Endothelial cell (in vitro differentiated cells): ENCODE results near the gene ANO6. TPM values are rescaled to one million over a fixed set of nuclear protein-coding genes. Genes with fewer than 3 reads are reported as not detected.
"Not testable (repeated sequence)": the region's sequence is repeated elsewhere in the genome, so short reads cannot be mapped to it uniquely, and the experiment has no call there.

Experiments
- DNase-seq: peaks from one replicate; pipeline ENCODE4 v3.0.0; 2021; ENCODE audit warnings: low spot score
- H3K27ac Mint-ChIP-seq: one replicate; pipeline ENCODE4 v1.8.0; 2021; ENCODE audit warnings: mixed read lengths, inconsistent platforms; ENCODE audit not compliant: unreplicated experiment
- H3K27me3 Mint-ChIP-seq: one replicate; pipeline ENCODE4 v1.8.0; 2021; ENCODE audit warnings: mild to moderate bottlenecking, moderate library complexity, mixed read lengths, inconsistent platforms; ENCODE audit not compliant: unreplicated experiment
- H3K36me3 Mint-ChIP-seq: one replicate; pipeline ENCODE4 v1.8.0; 2021; ENCODE audit warnings: mild to moderate bottlenecking, low read depth, mixed read lengths, inconsistent platforms; ENCODE audit not compliant: unreplicated experiment
- H3K4me1 Mint-ChIP-seq: one replicate; pipeline ENCODE4 v1.8.0; 2021; ENCODE audit warnings: mild to moderate bottlenecking, mixed read lengths, inconsistent platforms; ENCODE audit not compliant: unreplicated experiment
- H3K4me3 Mint-ChIP-seq: one replicate; pipeline ENCODE4 v1.8.0; 2021; ENCODE audit warnings: mild to moderate bottlenecking, mixed read lengths, inconsistent platforms; ENCODE audit not compliant: unreplicated experiment
- H3K9me3 Mint-ChIP-seq: one replicate; pipeline ENCODE4 v1.8.0; 2021; ENCODE audit warnings: mixed read lengths, inconsistent platforms; ENCODE audit not compliant: unreplicated experiment
- CTCF ChIP-seq: fragments of 200-600 bp; sonication (generic); IDR thresholded peaks from one replicate; pipeline ENCODE4 v1.5.0; 2021; ENCODE audit warnings: antibody characterized with exemption; ENCODE audit not compliant: unreplicated experiment
- total RNA-seq: library from RNA; stranded (reverse); fragmentation: NEBNext Ultra II Directional; extraction: Animal tissue kit (Norgen Biotek cat#: 25700); gene quantifications from one replicate; pipeline ENCODE4 v1.2.1, GENCODE V29; 2021; ENCODE audit not compliant: unreplicated experiment

The ANO6 gene
- total RNA-seq, 1 donor from 2014 or later = 50.8 TPM

- no peaks in the 10 kb centered on the region for H3K9me3 Mint-ChIP-seq
- DNase-seq = no peak
- H3K4me3 Mint-ChIP-seq = no peak overlapping the region
- H3K4me1 Mint-ChIP-seq = peaks cover 40% of the 10 kb centered on the region
- peaks cover 4% of the 10 kb centered on the region for H3K36me3 Mint-ChIP-seq
- TF ChIP-seq CTCF = no peak
- no peaks in the 10 kb centered on the region for H3K27me3 Mint-ChIP-seq
- H3K27ac Mint-ChIP-seq = no peak overlapping the region
These were observed 41.5 kb downstream of the ANO6 start for GRCh38 chr12:45257185-45257930.

DNA sequence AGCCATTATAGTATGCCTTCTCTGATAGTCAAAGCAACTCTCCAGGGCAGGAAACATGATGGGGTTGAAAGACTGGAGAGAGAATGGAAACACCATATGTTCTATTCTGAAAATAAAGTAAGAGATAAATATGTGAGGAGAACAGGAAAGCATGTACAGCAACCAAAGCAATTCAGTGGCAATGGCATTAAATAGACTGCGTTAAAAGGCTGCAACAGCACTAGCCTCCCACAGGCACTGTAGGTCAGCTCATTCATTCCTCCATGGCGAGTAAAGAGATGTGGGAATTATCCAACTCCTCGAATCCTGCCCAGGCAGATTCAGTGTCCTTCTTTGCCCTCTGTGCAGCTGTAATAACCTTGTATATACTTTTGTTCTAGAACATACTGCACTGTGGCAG, 43.8 kb downstream of the ANO6 start:
- H3K27ac Mint-ChIP-seq = peak overlapping the region; percentile 75

GRCh38 chr12:45260104-45260815, 44.4 kb downstream of the ANO6 start:
- H3K36me3 Mint-ChIP-seq = peaks cover 8% of the 10 kb centered on the region
- no peak for TF ChIP-seq CTCF
- H3K27ac Mint-ChIP-seq = peak overlapping the region; percentile 75
- no peak overlapping the region for H3K4me3 Mint-ChIP-seq
- peaks cover 51% of the 10 kb centered on the region for H3K4me1 Mint-ChIP-seq
- no peaks in the 10 kb centered on the region for H3K27me3 Mint-ChIP-seq
- DNase-seq = no peak
- peaks cover 3% of the 10 kb centered on the region for H3K9me3 Mint-ChIP-seq

More for the DNA sequence above, 43.8 kb downstream of the ANO6 start:
- Mint-ChIP-seq H3K9me3 (peaks cover 3% of the 10 kb centered on the region), H3K36me3 (peaks cover 8% of the 10 kb centered on the region), H3K4me1 (peaks cover 51% of the 10 kb centered on the region), H3K4me3 (no peak overlapping the region), H3K27me3 (no peaks in the 10 kb centered on the region)
- no peak for TF ChIP-seq CTCF
- no peak for DNase-seq

- peaks cover 3% of the 10 kb centered on the region for H3K9me3 Mint-ChIP-seq
- DNase-seq = no peak
- no peaks in the 10 kb centered on the region for H3K27me3 Mint-ChIP-seq
- no peak for TF ChIP-seq CTCF
- H3K4me3 Mint-ChIP-seq = no peak overlapping the region
- no peak overlapping the region for H3K27ac Mint-ChIP-seq
- peaks cover 51% of the 10 kb centered on the region for H3K4me1 Mint-ChIP-seq
- H3K36me3 Mint-ChIP-seq = peaks cover 8% of the 10 kb centered on the region
These were observed 45.0 kb downstream of the ANO6 start for GRCh38 chr12:45260854-45261253.

GRCh38 chr12:45262185-45262584, 46.3 kb downstream of the ANO6 start:
- H3K4me1 Mint-ChIP-seq = peaks cover 53% of the 10 kb centered on the region
- not testable (repeated sequence) for H3K4me3 Mint-ChIP-seq, DNase-seq, H3K27me3 Mint-ChIP-seq, H3K9me3 Mint-ChIP-seq, H3K36me3 Mint-ChIP-seq, H3K27ac Mint-ChIP-seq
